B cell (primary cell): Measurements from ENCODE around the gene SZT2. TPM values are rescaled to one million over a fixed set of nuclear protein-coding genes. Genes with fewer than 3 reads are reported as not detected.

ENCODE experiments used
- ATAC-seq: fragments of 200-7000 bp; cut with Tn5 transposase; one replicate; pipeline ENCODE4 v1.10.0; 2021; ENCODE audit warnings: low read depth, mild to moderate bottlenecking, moderate number of reproducible peaks, moderate library complexity
- CTCF ChIA-PET: fragments of 350-600 bp; sonication (Branson Sonifier 250); formaldehyde crosslinking; loops from one replicate; lab custom pipeline; 2021; ENCODE audit warnings: antibody characterized with exemption, inconsistent platforms; lab: Charles Lee
- POLR2A ChIA-PET: fragments of 350-600 bp; sonication (Branson Sonifier 250); formaldehyde crosslinking; loops from one replicate; lab custom pipeline; 2021; ENCODE audit warnings: antibody characterized with exemption; lab: Charles Lee
- DNase-seq: peaks from one replicate; pipeline ENCODE4 v3.0.0; 2013
- H2AFZ ChIP-seq: 2 replicates; pipeline ENCODE4 v1.6.1; 2012; ENCODE audit warnings: mild to moderate bottlenecking, low read depth, low read length; ENCODE audit not compliant: insufficient read depth, poor library complexity, severe bottlenecking
- H3K27ac ChIP-seq, 2 donors: 1 replicate in 1 of 2; 2 replicates in 1 of 2; pipeline ENCODE4 v1.5.1; 2012 to 2013; ENCODE audit warnings: low read length in 2 of 2, mild to moderate bottlenecking in 2 of 2, moderate library complexity in 1 of 2
- H3K27me3 ChIP-seq, 4 experiments: fragments of 200-600 bp in 1 of 4; sonication (generic) in 1 of 4; replicated peaks in 1 of 4; 1 replicate in 2 of 4; 2 replicates in 2 of 4; pipeline versions ENCODE4 v1.6.1 to v1.7.0; 2013 to 2016; ENCODE audit warnings: low read length in 3 of 4, mild to moderate bottlenecking in 2 of 4, mixed read lengths in 1 of 4, moderate library complexity in 1 of 4; ENCODE audit not compliant: insufficient read depth in 4 of 4, control insufficient read depth in 3 of 4; ENCODE audit errors: control extremely low read depth in 1 of 4
- H3K36me3 ChIP-seq, 2 experiments: replicated peaks in 1 of 2; 1 replicate in 1 of 2; 2 replicates in 1 of 2; pipeline versions ENCODE4 v1.6.1 to v1.7.1; 2013; ENCODE audit warnings: low read length in 1 of 2; ENCODE audit not compliant: insufficient read depth in 2 of 2, control insufficient read depth in 1 of 2; ENCODE audit errors: control extremely low read depth in 1 of 2, extremely low read depth in 1 of 2
- H3K4me1 ChIP-seq, 2 donors: fragments of 200-600 bp in 1 of 2; sonication (generic) in 1 of 2; 1 replicate in 1 of 2; 2 replicates in 1 of 2; pipeline versions ENCODE4 v1.5.1 to v1.6.1; 2013 to 2017; ENCODE audit warnings: low read length in 2 of 2; ENCODE audit not compliant: control insufficient read depth in 2 of 2, insufficient read depth in 2 of 2
- H3K4me2 ChIP-seq: replicated peaks from 2 replicates; pipeline ENCODE3; 2012; ENCODE audit warnings: mild to moderate bottlenecking, low read depth, low read length; ENCODE audit not compliant: poor library complexity, severe bottlenecking
- H3K4me3 ChIP-seq, 5 experiments: fragments of 200-600 bp in 1 of 5; sonication (generic) in 1 of 5; 1 replicate in 3 of 5; 2 replicates in 2 of 5; pipeline versions ENCODE4 v1.5.1 to v1.7.0; 2011 to 2016; ENCODE audit warnings: low read length in 4 of 5, mild to moderate bottlenecking in 4 of 5, low read depth in 2 of 5, control low read depth in 1 of 5, moderate library complexity in 1 of 5; ENCODE audit not compliant: insufficient read depth in 1 of 5; ENCODE audit errors: control extremely low read depth in 1 of 5, extremely low read depth in 1 of 5
- H3K79me2 ChIP-seq: fragments of 200-600 bp; sonication (generic); one replicate; pipeline ENCODE4 v1.6.0; 2016; ENCODE audit warnings: low read length; ENCODE audit not compliant: control insufficient read depth, insufficient read depth
- H3K9ac ChIP-seq: fragments of 200-600 bp; sonication (generic); 2 replicates; pipeline ENCODE4 v1.6.1; 2017; ENCODE audit warnings: mild to moderate bottlenecking, low read length, moderate library complexity
- H3K9me3 ChIP-seq, 3 donors: one replicate each; pipeline versions ENCODE4 v1.6.1 to v1.7.1; 2013; ENCODE audit warnings: low read length in 2 of 3; ENCODE audit not compliant: control insufficient read depth in 2 of 3, insufficient read depth in 1 of 3; ENCODE audit errors: control extremely low read depth in 1 of 3
- H4K20me1 ChIP-seq: 2 replicates; pipeline ENCODE4 v1.6.0; 2012; ENCODE audit warnings: mild to moderate bottlenecking, low read length; ENCODE audit not compliant: insufficient read depth, control insufficient read depth, poor library complexity, severe bottlenecking
- H3K27ac Mint-ChIP-seq: one replicate; pipeline ENCODE4 v1.8.0; 2021; ENCODE audit warnings: mixed read lengths
- H3K27me3 Mint-ChIP-seq: one replicate; pipeline ENCODE4 v1.8.0; 2021; ENCODE audit warnings: mixed read lengths
- H3K4me1 Mint-ChIP-seq: one replicate; pipeline ENCODE4 v1.8.0; 2021; ENCODE audit warnings: mixed read lengths
- H3K4me3 Mint-ChIP-seq: one replicate; pipeline ENCODE4 v1.8.0; 2021; ENCODE audit warnings: mixed read lengths
- H3K9me3 Mint-ChIP-seq: one replicate; pipeline ENCODE4 v1.8.0; 2022; ENCODE audit warnings: mixed read lengths; ENCODE audit not compliant: insufficient read depth
- EZH2 ChIP-seq: IDR thresholded peaks from 2 replicates; pipeline ENCODE4 v1.6.1; 2012; ENCODE audit warnings: borderline replicate concordance, low read depth, mild to moderate bottlenecking, moderate library complexity, low read length; ENCODE audit not compliant: insufficient read depth, poor library complexity, severe bottlenecking
- WGBS: methylation state at CpG from one replicate; pipeline ENCODE4 v1.1.5; 2013; ENCODE audit warnings: missing lambda C conversion rate; ENCODE audit not compliant: insufficient coverage; 5-methylcytosine and 5-hydroxymethylcytosine counted together
- intact Hi-C: fragments of 100-400 bp; cut with micrococcal nuclease; formaldehyde crosslinking; loops from one replicate; pipeline ENCODE4 v1.10.0; 2022
- polyA plus RNA-seq: library from polyadenylated mRNA; depleted of rRNA; stranded (reverse); fragments of >200 nt; gene quantifications from 2 replicates; pipeline ENCODE4 v1.2.3, GENCODE V29; 2012
- total RNA-seq, 2 donors: library from RNA; stranded (reverse); fragments of 120-200 nt in 1 of 2; gene quantifications; 1 replicate in 1 of 2; 2 replicates in 1 of 2; pipeline versions ENCODE4 v1.2.3 to v1.2.4, GENCODE V29; 2013 to 2022
- TF ChIP-seq, protein P1 (sequence below): fragments of 200-600 bp; IDR thresholded peaks from one replicate; pipeline ENCODE4 v1.8.0; 2022; ENCODE audit warnings: antibody characterized with exemption, mild to moderate bottlenecking

The SZT2 gene
- total and polyA plus RNA-seq, 2 donors (not counting 1 experiment from before 2014, with no cell fraction given): 41.4 to 197 TPM

DNA sequence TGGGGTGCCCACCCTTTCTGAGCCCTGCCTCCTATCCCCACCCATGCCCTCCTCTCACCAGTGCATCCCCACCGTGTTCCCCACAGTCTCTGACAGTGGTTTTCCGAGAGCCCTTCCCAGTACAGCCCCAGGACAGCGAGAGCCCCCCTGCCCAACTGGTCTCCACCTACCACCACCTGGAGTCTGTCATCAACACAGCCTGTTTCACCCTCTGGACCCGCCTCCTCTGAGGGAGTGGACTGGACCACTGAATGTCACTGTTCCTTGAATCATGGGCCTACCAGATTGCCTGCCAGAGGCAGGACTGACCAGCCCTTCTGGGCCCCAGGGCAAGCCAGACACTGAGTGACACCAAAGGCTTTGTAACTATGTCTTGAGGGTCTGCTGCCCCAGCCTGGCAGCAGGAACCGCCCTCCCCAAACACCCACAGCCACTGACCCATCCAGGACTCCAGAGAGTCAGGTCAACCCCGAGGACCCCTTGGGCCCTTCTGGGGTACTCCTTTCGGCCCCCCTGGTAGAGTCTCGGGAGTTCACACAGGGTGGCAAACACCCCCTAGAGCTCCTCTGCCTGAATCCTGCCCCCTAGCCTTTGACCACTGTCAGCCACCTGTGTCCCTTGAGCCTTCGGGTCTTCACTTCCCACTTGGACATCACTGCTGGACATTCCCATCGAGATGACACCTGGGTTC lies 60.7 kb downstream of the SZT2 start:
- Histone ChIP-seq H3K27me3 (peaks cover 0 to 9% (median 4%) of the 10 kb centered on the region in 4 experiments), H3K9ac (no peak overlapping the region), H3K36me3 (peaks cover 0 to 52% of the 10 kb centered on the region in 2 experiments), H4K20me1 (no peaks in the 10 kb centered on the region), H3K9me3 (no peaks in the 10 kb centered on the region), H3K4me1 (peaks cover 8 to 9% of the 10 kb centered on the region in 2 donors), H3K27ac (no peak overlapping the region), H2AFZ (no peak overlapping the region), H3K4me2 (no peak overlapping the region), H3K4me3 (no peak overlapping the region), H3K79me2 (no peaks in the 10 kb centered on the region)
- intact Hi-C loops: no loop called here
- ATAC-seq (no peak), DNase-seq (no peak)
- ChIA-PET CTCF (interaction anchor here (0.6 kb wide), 1 partner anchor 1088 kb away, joined by 3 read pairs; no protein-coding TSS in a partner anchor), POLR2A (no interaction called here)
- Mint-ChIP-seq H3K27me3 (peaks cover 3% of the 10 kb centered on the region), H3K4me1 (peaks cover 18% of the 10 kb centered on the region), H3K9me3 (no peaks in the 10 kb centered on the region), H3K27ac (peak overlapping the region; percentile 5), H3K4me3 (no peak overlapping the region)
- no peak for TF ChIP-seq EZH2
- TF ChIP-seq, protein P1, sequence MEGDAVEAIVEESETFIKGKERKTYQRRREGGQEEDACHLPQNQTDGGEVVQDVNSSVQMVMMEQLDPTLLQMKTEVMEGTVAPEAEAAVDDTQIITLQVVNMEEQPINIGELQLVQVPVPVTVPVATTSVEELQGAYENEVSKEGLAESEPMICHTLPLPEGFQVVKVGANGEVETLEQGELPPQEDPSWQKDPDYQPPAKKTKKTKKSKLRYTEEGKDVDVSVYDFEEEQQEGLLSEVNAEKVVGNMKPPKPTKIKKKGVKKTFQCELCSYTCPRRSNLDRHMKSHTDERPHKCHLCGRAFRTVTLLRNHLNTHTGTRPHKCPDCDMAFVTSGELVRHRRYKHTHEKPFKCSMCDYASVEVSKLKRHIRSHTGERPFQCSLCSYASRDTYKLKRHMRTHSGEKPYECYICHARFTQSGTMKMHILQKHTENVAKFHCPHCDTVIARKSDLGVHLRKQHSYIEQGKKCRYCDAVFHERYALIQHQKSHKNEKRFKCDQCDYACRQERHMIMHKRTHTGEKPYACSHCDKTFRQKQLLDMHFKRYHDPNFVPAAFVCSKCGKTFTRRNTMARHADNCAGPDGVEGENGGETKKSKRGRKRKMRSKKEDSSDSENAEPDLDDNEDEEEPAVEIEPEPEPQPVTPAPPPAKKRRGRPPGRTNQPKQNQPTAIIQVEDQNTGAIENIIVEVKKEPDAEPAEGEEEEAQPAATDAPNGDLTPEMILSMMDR: no peak
- WGBS: 95% methylated on average over 9 of the region's 10 CpGs

DNA sequence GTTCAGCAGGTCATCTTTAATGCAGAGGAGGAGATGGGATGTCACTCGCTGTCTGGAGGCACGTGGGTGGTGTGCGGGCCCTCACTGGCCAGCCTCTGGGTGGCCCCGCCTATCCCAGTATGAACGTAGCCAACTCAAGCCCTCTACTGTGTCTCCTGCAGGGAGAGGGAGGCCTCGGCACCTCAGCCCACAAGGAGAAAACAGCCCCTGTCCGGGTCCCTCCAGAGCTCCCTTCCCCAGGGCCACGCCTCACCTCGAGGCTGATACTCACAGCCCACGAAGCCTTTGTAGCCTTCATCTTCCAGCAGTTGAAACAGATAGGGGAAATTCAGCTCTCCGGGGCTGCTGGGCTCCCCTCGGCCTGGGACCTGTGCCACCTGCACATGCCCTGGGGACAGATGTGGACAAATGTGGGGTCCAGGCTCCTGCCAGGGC lies 61.5 kb downstream of the SZT2 start:
- no peak for ATAC-seq
- intact Hi-C loops: no loop called here

More for the DNA sequence above, 61.5 kb downstream of the SZT2 start:
- Histone ChIP-seq H3K4me2 (no peak overlapping the region), H3K4me3 (no peak overlapping the region), H3K4me1 (peaks cover 8 to 9% of the 10 kb centered on the region in 2 donors), H3K36me3 (peaks cover 0 to 44% of the 10 kb centered on the region in 2 experiments), H3K27ac (no peak overlapping the region), H3K9me3 (no peaks in the 10 kb centered on the region), H3K79me2 (no peaks in the 10 kb centered on the region), H3K27me3 (peaks cover 0 to 12% (median 9%) of the 10 kb centered on the region in 4 experiments), H3K9ac (no peak overlapping the region), H4K20me1 (no peaks in the 10 kb centered on the region), H2AFZ (no peak overlapping the region)
- Mint-ChIP-seq H3K4me1 (peaks cover 21% of the 10 kb centered on the region), H3K27me3 (peaks cover 6% of the 10 kb centered on the region), H3K4me3 (no peak overlapping the region), H3K9me3 (no peaks in the 10 kb centered on the region), H3K27ac (peak overlapping the region; percentile 5)
- CTCF ChIA-PET: no interaction called here
- no peak for DNase-seq
- no peak for TF ChIP-seq EZH2
- TF ChIP-seq, protein P1: no peak
- POLR2A ChIA-PET: no interaction called here
- WGBS: 93% methylated on average over 9 of the region's 12 CpGs
